Fibroblast of villous mesenchyme (primary cell): ENCODE data around the gene VASP. TPM values are rescaled to one million over a fixed set of nuclear protein-coding genes. Genes with fewer than 3 reads are reported as not detected.

Experiments used
- DNase-seq: peaks from one replicate; pipeline ENCODE4 v3.0.0-alpha.2; 2010; ENCODE audit warnings: low read depth
- H3K4me3 ChIP-seq: 2 replicates; pipeline ENCODE4 v1.5.1; 2011; ENCODE audit warnings: low read depth, mild to moderate bottlenecking, low read length
- total RNA-seq: library from RNA; depleted of rRNA; stranded (reverse); fragments of >200 nt; gene quantifications from 2 replicates; pipeline ENCODE4 v1.2.3, GENCODE V29; 2012
- TF ChIP-seq, protein P1 (sequence below): IDR thresholded peaks from 2 replicates; pipeline ENCODE4 v1.5.1; 2012; ENCODE audit warnings: low read depth, mild to moderate bottlenecking, low read length; ENCODE audit not compliant: insufficient read depth

The VASP gene
- total RNA-seq, 1 donor, result 158 TPM

- peak; percentile 39 for DNase-seq
- TF ChIP-seq, protein P1, sequence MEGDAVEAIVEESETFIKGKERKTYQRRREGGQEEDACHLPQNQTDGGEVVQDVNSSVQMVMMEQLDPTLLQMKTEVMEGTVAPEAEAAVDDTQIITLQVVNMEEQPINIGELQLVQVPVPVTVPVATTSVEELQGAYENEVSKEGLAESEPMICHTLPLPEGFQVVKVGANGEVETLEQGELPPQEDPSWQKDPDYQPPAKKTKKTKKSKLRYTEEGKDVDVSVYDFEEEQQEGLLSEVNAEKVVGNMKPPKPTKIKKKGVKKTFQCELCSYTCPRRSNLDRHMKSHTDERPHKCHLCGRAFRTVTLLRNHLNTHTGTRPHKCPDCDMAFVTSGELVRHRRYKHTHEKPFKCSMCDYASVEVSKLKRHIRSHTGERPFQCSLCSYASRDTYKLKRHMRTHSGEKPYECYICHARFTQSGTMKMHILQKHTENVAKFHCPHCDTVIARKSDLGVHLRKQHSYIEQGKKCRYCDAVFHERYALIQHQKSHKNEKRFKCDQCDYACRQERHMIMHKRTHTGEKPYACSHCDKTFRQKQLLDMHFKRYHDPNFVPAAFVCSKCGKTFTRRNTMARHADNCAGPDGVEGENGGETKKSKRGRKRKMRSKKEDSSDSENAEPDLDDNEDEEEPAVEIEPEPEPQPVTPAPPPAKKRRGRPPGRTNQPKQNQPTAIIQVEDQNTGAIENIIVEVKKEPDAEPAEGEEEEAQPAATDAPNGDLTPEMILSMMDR, result peak; percentile 80
- no peak overlapping the region for H3K4me3 ChIP-seq
Measured at GRCh38 chr19:45569619-45570421, 62.5 kb downstream of the VASP start.

DNA sequence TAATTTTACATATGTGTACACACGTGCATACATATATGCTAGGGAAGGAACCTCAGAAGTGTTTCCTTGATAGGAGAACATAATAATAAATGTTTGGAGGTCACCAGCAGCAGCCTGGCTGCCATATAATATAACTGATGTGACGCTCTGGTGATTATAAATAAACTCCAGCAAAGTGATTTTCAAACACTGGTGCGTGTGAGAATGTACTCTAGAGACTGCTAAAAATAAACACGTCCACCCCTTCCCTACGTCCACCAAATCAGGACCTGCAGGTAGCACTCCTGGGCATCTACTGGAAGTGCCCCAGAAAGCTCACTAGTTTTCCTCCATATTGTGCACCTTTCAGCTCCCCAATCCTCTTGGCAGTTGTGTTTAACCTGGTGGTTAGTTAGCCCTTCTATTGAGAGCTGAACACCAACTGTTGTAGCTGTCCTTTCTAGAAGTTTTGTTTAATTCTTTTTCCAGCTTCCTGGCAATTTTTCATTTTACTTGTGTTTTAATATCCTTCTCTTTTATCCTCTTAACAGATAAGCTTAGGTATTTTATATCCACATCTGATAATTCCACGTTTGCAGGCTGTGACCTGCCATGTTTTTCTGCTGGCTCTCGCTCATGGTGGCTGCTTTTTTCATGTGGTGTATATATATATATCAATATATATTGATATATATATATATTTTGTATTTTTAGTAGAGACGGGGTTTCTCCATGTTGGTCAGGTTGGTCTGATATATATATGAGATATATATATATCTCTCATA, 64.4 kb downstream of the VASP start:
- no peak for DNase-seq
- TF ChIP-seq, protein P1, result no peak
- no peak overlapping the region for H3K4me3 ChIP-seq

GRCh38 chr19:45574526-45574925, 67.2 kb downstream of the VASP start:
- TF ChIP-seq, protein P1, result no peak
- peak; percentile 38 for DNase-seq
- no peak overlapping the region for H3K4me3 ChIP-seq

- no peak overlapping the region for H3K4me3 ChIP-seq
- TF ChIP-seq, protein P1, result no peak
- no peak for DNase-seq
Measured at GRCh38 chr19:45575216-45575615, 67.9 kb downstream of the VASP start.

Other genes with a start within 250 kb of the VASP start
- 0.43 TPM in 1 of 2 replicates, not detected in the other for gene CKM, start 184.6 kb upstream of the VASP start, total RNA-seq
- gene KLC3, start 166.7 kb upstream of the VASP start, total RNA-seq, result 0.32 TPM in 1 of 2 replicates, not detected in the other
- gene ERCC2, start 136.9 kb upstream of the VASP start, total RNA-seq, result 53.5 and 73.0 TPM in 2 replicates
- gene PPP1R13L, start 102.4 kb upstream of the VASP start, total RNA-seq, result 5.6 and 8.4 TPM in 2 replicates
- gene POLR1G, start 100.8 kb upstream of the VASP start, total RNA-seq, result 8.1 and 13.4 TPM in 2 replicates
- gene ERCC1, start 83.6 kb upstream of the VASP start, total RNA-seq, result 73.0 and 88.9 TPM in 2 replicates
- 13.0 and 16.1 TPM in 2 replicates for gene FOSB, start 39.5 kb upstream of the VASP start, total RNA-seq
- 6.9 and 11.9 TPM in 2 replicates for gene RTN2, start 10.4 kb upstream of the VASP start, total RNA-seq
- gene PPM1N, start 9.0 kb upstream of the VASP start, total RNA-seq, result 1.3 and 2.3 TPM in 2 replicates
- 8.2 and 8.4 TPM in 2 replicates for gene OPA3, start 77.3 kb downstream of the VASP start, total RNA-seq
- gene GPR4, start 94.7 kb downstream of the VASP start, total RNA-seq, result not detected in 2 replicates
- gene EML2, start 131.9 kb downstream of the VASP start, total RNA-seq, result 17.7 and 31.5 TPM in 2 replicates
- 0.32 TPM in 1 of 2 replicates, not detected in the other for gene GIPR, start 160.7 kb downstream of the VASP start, total RNA-seq
- 191 and 217 TPM in 2 replicates for gene SNRPD2, start 184.5 kb downstream of the VASP start, total RNA-seq
- gene QPCTL, start 185.2 kb downstream of the VASP start, total RNA-seq, result 28.0 and 29.8 TPM in 2 replicates
- 7.4 and 12.5 TPM in 2 replicates for gene FBXO46, start 223.4 kb downstream of the VASP start, total RNA-seq
- gene MEIOSIN, start 226.0 kb downstream of the VASP start, total RNA-seq, result not detected in 2 replicates